H9 (cell line): ENCODE results near the gene WRAP73. TPM values are rescaled to one million over a fixed set of nuclear protein-coding genes. Genes with fewer than 3 reads are reported as not detected.

ENCODE experiments used
- DNase-seq: peaks from one replicate; pipeline ENCODE4 v3.0.0-alpha.2; 2017
- H2AFZ ChIP-seq: one replicate; pipeline ENCODE4 v1.6.1; 2013; ENCODE audit warnings: mild to moderate bottlenecking, low read length, control low read depth, moderate library complexity
- H2AK5ac ChIP-seq: 2 replicates; pipeline ENCODE4 v1.6.1; 2013; ENCODE audit warnings: low read length, control low read depth, mixed read lengths; ENCODE audit not compliant: insufficient read length
- H2BK120ac ChIP-seq: one replicate; pipeline ENCODE4 v1.6.1; 2013; ENCODE audit warnings: low read depth, mild to moderate bottlenecking, low read length, control low read depth, inconsistent platforms; ENCODE audit not compliant: poor library complexity, severe bottlenecking
- H2BK12ac ChIP-seq: 2 replicates; pipeline ENCODE4 v1.6.1; 2013; ENCODE audit warnings: low read length, control low read depth, mixed read lengths, low read depth; ENCODE audit not compliant: insufficient read length
- H2BK15ac ChIP-seq: 2 replicates; pipeline ENCODE4 v1.6.1; 2013; ENCODE audit warnings: low read depth, low read length, control low read depth
- H2BK20ac ChIP-seq: one replicate; pipeline ENCODE4 v1.6.1; 2013; ENCODE audit warnings: low read depth, mild to moderate bottlenecking, low read length, control low read depth, inconsistent platforms; ENCODE audit not compliant: poor library complexity, severe bottlenecking
- H2BK5ac ChIP-seq: 2 replicates; pipeline ENCODE4 v1.6.1; 2013; ENCODE audit warnings: low read length, control low read depth, mixed read lengths; ENCODE audit not compliant: insufficient read length
- H3K14ac ChIP-seq: 2 replicates; pipeline ENCODE4 v1.6.1; 2013; ENCODE audit warnings: low read length, control low read depth; ENCODE audit not compliant: insufficient read depth
- H3K18ac ChIP-seq: 2 replicates; pipeline ENCODE4 v1.6.1; 2013; ENCODE audit warnings: low read depth, mild to moderate bottlenecking, mixed read lengths, low read length, control low read depth; ENCODE audit not compliant: insufficient read length
- H3K23ac ChIP-seq: 2 replicates; pipeline ENCODE4 v1.6.1; 2013; ENCODE audit warnings: low read length, control low read depth, mixed read lengths, low read depth; ENCODE audit not compliant: insufficient read length
- H3K23me2 ChIP-seq: 2 replicates; pipeline ENCODE4 v1.6.1; 2013; ENCODE audit warnings: low read depth, mild to moderate bottlenecking, mixed read lengths, low read length, control low read depth; ENCODE audit not compliant: insufficient read length, poor library complexity, severe bottlenecking
- H3K27ac ChIP-seq: 2 replicates; pipeline ENCODE4 v1.5.1; 2013; ENCODE audit warnings: low read length, control low read depth, mixed read lengths, low read depth; ENCODE audit not compliant: insufficient read length
- H3K27me3 ChIP-seq: 2 replicates; pipeline ENCODE4 v1.6.1; 2013; ENCODE audit warnings: low read length, control low read depth, inconsistent platforms; ENCODE audit not compliant: insufficient read depth
- H3K4ac ChIP-seq: 2 replicates; pipeline ENCODE4 v1.6.1; 2013; ENCODE audit warnings: low read depth, mild to moderate bottlenecking, control low read depth, inconsistent platforms, low read length, moderate library complexity
- H3K4me1 ChIP-seq: 2 replicates; pipeline ENCODE4 v1.6.1; 2013; ENCODE audit warnings: low read length, control low read depth, inconsistent platforms; ENCODE audit not compliant: insufficient read depth
- H3K4me2 ChIP-seq: 2 replicates; pipeline ENCODE4 v1.6.1; 2013; ENCODE audit warnings: low read length, control low read depth, mixed read lengths; ENCODE audit not compliant: insufficient read length, insufficient read depth
- H3K56ac ChIP-seq: 2 replicates; pipeline ENCODE4 v1.6.1; 2013; ENCODE audit warnings: low read depth, mild to moderate bottlenecking, mixed read lengths, low read length, control low read depth; ENCODE audit not compliant: insufficient read length
- H3K79me1 ChIP-seq: 2 replicates; pipeline ENCODE4 v1.6.1; 2013; ENCODE audit warnings: low read depth, mild to moderate bottlenecking, moderate library complexity, low read length, control low read depth, inconsistent platforms; ENCODE audit not compliant: insufficient read depth, poor library complexity, severe bottlenecking
- H3K79me2 ChIP-seq: 2 replicates; pipeline ENCODE4 v1.6.1; 2013; ENCODE audit warnings: low read length, control low read depth, inconsistent platforms; ENCODE audit not compliant: insufficient read depth
- H3K9ac ChIP-seq: 2 replicates; pipeline ENCODE4 v1.6.1; 2013; ENCODE audit warnings: low read length, control low read depth, mixed read lengths; ENCODE audit not compliant: insufficient read length; ENCODE audit errors: extremely low read depth
- H3K9me3 ChIP-seq: one replicate; pipeline ENCODE4 v1.6.1; 2013; ENCODE audit warnings: low read depth, low read length, inconsistent platforms; ENCODE audit not compliant: control insufficient read depth
- H3T11ph ChIP-seq: one replicate; pipeline ENCODE4 v1.6.1; 2013; ENCODE audit warnings: mild to moderate bottlenecking, low read length, control low read depth, inconsistent platforms
- H4K20me1 ChIP-seq: one replicate; pipeline ENCODE4 v1.6.1; 2013; ENCODE audit not compliant: control insufficient read depth, insufficient read length, insufficient read depth
- H4K5ac ChIP-seq: 2 replicates; pipeline ENCODE4 v1.6.1; 2013; ENCODE audit warnings: low read depth, mild to moderate bottlenecking, mixed read lengths, low read length, control low read depth; ENCODE audit not compliant: insufficient read length
- H4K8ac ChIP-seq: replicated peaks from 2 replicates; pipeline ENCODE4 v1.6.1; 2013; ENCODE audit warnings: low read length, control low read depth, mixed read lengths, low read depth; ENCODE audit not compliant: insufficient read length
- H4K91ac ChIP-seq: 2 replicates; pipeline ENCODE4 v1.6.1; 2013; ENCODE audit warnings: low read depth, mild to moderate bottlenecking, moderate library complexity, mixed read lengths, low read length, control low read depth; ENCODE audit not compliant: insufficient read length
- H3K27ac Mint-ChIP-seq, 3 experiments: 2 replicates in 2 of 3; 3 replicates in 1 of 3; pipeline ENCODE4 v1.8.0; 2020 to 2021; ENCODE audit warnings: mixed read lengths in 3 of 3, mild to moderate bottlenecking in 1 of 3, moderate library complexity in 1 of 3
- H3K27me3 Mint-ChIP-seq: 2 replicates; pipeline ENCODE4 v1.8.0; 2021; ENCODE audit warnings: low read depth, mild to moderate bottlenecking, moderate library complexity, mixed read lengths
- H3K36me3 Mint-ChIP-seq, 3 experiments: 2 replicates in 2 of 3; 3 replicates in 1 of 3; pipeline ENCODE4 v1.8.0; 2020 to 2021; ENCODE audit warnings: low read depth in 3 of 3, mixed read lengths in 3 of 3; ENCODE audit not compliant: insufficient read depth in 1 of 3
- H3K4me1 Mint-ChIP-seq, 2 experiments: 2 replicates each; pipeline ENCODE4 v1.8.0; 2020; ENCODE audit warnings: mixed read lengths in 2 of 2
- H3K4me3 Mint-ChIP-seq, 2 experiments: 2 replicates in 1 of 2; 3 replicates in 1 of 2; pipeline ENCODE4 v1.8.0; 2020 to 2021; ENCODE audit warnings: mild to moderate bottlenecking in 2 of 2, mixed read lengths in 2 of 2, moderate library complexity in 1 of 2
- H3K9me3 Mint-ChIP-seq, 2 experiments: 2 replicates in 1 of 2; 3 replicates in 1 of 2; pipeline ENCODE4 v1.8.0; 2020; ENCODE audit warnings: mild to moderate bottlenecking in 2 of 2, mixed read lengths in 2 of 2, moderate library complexity in 1 of 2
- WGBS: extraction: QIAGEN DNeasy Blood & Tissue Kit; methylation state at CpG from one replicate; pipeline ENCODE4 v1.1.7; 2013; ENCODE audit warnings: missing lambda C conversion rate, low lambda C conversion rate, mixed read lengths; ENCODE audit not compliant: insufficient read length; ENCODE audit errors: extremely low coverage; 5-methylcytosine and 5-hydroxymethylcytosine counted together
- total RNA-seq: library from RNA; stranded (reverse); gene quantifications from 2 replicates; pipeline ENCODE4 v1.2.1, GENCODE V29; 2021
- TF ChIP-seq, protein P1 (sequence below): fragments of 200-600 bp; sonication (generic); conservative IDR thresholded peaks from 3 replicates; pipeline ENCODE4 v1.8.0; 2021; ENCODE audit warnings: antibody characterized with exemption, mild to moderate bottlenecking

Gene WRAP73
- total RNA-seq, 1 experiment from 2014 or later, result 28.4 TPM

GRCh38 chr1:3688356-3689137 is 38.6 kb upstream of the WRAP73 start:
- H2BK5ac ChIP-seq, result no peak overlapping the region
- H3K27me3 ChIP-seq, result peaks cover under 1% of the 10 kb centered on the region; the same call in 1 of the 2 replicates
- no peaks in the 10 kb centered on the region for H3K79me2 ChIP-seq
- Mint-ChIP-seq H3K27ac (peak overlapping the region in 2 of 3 experiments; percentile 33 to 39; a peak in 2 of 7 replicates), H3K9me3 (no peaks in the 10 kb centered on the region; a peak in 1 of 5 replicates), H3K27me3 (peaks cover 19% of the 10 kb centered on the region), H3K36me3 (no peaks in the 10 kb centered on the region; a peak in 1 of 7 replicates), H3K4me3 (peak overlapping the region in 1 of 2 experiments; percentile 30; a peak in 1 of 5 replicates), H3K4me1 (peaks cover 17 to 26% of the 10 kb centered on the region in 2 experiments)
- H2BK20ac ChIP-seq, result no peak overlapping the region
- no peak overlapping the region for H3T11ph ChIP-seq
- H3K14ac ChIP-seq, result no peak overlapping the region
- no peak overlapping the region for H3K4me2 ChIP-seq
- H4K8ac ChIP-seq, result no peak overlapping the region
- no peak overlapping the region for H2AK5ac ChIP-seq
- no peak overlapping the region for H3K9ac ChIP-seq
- no peak overlapping the region for H4K5ac ChIP-seq
- TF ChIP-seq, protein P1, sequence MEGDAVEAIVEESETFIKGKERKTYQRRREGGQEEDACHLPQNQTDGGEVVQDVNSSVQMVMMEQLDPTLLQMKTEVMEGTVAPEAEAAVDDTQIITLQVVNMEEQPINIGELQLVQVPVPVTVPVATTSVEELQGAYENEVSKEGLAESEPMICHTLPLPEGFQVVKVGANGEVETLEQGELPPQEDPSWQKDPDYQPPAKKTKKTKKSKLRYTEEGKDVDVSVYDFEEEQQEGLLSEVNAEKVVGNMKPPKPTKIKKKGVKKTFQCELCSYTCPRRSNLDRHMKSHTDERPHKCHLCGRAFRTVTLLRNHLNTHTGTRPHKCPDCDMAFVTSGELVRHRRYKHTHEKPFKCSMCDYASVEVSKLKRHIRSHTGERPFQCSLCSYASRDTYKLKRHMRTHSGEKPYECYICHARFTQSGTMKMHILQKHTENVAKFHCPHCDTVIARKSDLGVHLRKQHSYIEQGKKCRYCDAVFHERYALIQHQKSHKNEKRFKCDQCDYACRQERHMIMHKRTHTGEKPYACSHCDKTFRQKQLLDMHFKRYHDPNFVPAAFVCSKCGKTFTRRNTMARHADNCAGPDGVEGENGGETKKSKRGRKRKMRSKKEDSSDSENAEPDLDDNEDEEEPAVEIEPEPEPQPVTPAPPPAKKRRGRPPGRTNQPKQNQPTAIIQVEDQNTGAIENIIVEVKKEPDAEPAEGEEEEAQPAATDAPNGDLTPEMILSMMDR, result no peak
- H2AFZ ChIP-seq, result no peak overlapping the region
- no peak overlapping the region for H3K56ac ChIP-seq
- peak; percentile 81 for DNase-seq
- no peak overlapping the region for H2BK15ac ChIP-seq
- H3K4me1 ChIP-seq, result peaks cover 8% of the 10 kb centered on the region; the same call in 1 of the 2 replicates
- H3K4ac ChIP-seq, result no peak overlapping the region
- H3K27ac ChIP-seq, result no peak overlapping the region
- no peaks in the 10 kb centered on the region for H4K20me1 ChIP-seq
- no peaks in the 10 kb centered on the region for H3K9me3 ChIP-seq
- no peak overlapping the region for H3K18ac ChIP-seq
- no peak overlapping the region for H2BK12ac ChIP-seq
- no CpG with 5 or more reads among the region's 29 CpGs for WGBS
- H3K23me2 ChIP-seq, result no peaks in the 10 kb centered on the region
- no peak overlapping the region for H3K23ac ChIP-seq
- H4K91ac ChIP-seq, result no peak overlapping the region
- no peak overlapping the region for H2BK120ac ChIP-seq
- H3K79me1 ChIP-seq, result no peaks in the 10 kb centered on the region
